Esophagus mucosa (tissue), 1 donor: Measurements from ENCODE around the gene RETSAT. TPM values are rescaled to one million over a fixed set of nuclear protein-coding genes. Genes with fewer than 3 reads are reported as not detected.

Source experiments
- ATAC-seq: fragments of 200-7000 bp; cut with Tn5 transposase; one replicate; pipeline ENCODE4 v1.9.1; 2020
- total RNA-seq: library from RNA; stranded (reverse); gene quantifications from one replicate; pipeline ENCODE4 v1.2.4, GENCODE V29; 2023
- donor health status: DM: yes; HTN: yes; CAD: no.

Gene RETSAT
- total RNA-seq, 1 donor from 2014 or later = 77.9 TPM

DNA sequence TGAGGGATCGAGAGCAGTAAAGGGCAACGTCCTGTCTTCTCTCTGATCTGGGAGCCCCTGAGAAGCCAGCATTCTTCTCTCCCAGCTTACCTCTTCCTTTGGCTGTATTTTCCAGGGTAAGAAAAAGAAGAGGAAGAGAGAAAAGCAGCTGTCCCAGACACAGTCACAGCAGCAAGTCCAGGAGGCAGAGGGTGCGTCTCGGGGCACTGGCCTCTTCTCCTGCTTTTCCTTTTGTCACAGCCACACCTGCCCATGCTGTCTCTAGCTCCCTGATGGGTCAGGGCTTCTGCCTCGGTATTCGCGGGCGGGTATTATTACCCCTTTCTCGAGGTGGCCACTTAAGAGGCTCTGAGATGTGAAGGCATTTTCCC is 46.8 kb downstream of the RETSAT start:
- no peak for ATAC-seq

DNA sequence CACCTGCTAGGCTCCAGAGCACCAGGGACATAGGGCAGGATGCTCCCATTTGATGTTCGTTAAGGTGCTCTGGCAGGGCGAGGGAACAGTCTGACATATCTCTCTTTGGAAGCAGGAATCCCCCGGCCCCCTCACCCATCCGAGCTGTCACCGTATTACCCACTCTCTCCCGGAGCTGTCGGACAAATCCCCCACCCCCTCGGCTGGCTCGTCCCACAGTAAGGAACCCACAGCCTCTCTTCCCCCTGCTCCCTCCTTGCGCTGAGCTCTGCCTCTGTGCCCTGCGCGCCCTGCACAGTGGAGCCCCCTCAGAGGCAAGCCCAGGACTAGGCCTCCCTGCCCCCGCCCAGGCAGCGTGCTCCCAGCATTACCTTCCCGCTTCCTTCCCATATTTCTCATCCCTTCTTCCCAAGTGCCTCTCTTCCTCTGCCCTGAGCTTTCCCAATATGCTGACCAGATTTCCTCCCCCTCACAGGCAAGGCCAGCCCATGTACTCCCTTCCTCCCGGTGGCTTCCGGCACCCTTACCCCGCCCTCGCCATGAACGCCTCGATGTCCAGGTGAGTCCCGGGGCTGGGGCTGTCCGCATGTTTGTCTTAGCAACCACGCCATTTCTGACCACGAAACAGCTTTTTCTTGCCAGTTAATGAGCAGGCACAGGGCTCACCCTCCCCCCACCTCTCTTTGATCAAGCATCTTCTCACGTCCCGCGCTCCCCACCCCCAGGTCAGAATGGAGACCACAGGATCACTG is 50.4 kb downstream of the RETSAT start:
- ATAC-seq = no peak

DNA sequence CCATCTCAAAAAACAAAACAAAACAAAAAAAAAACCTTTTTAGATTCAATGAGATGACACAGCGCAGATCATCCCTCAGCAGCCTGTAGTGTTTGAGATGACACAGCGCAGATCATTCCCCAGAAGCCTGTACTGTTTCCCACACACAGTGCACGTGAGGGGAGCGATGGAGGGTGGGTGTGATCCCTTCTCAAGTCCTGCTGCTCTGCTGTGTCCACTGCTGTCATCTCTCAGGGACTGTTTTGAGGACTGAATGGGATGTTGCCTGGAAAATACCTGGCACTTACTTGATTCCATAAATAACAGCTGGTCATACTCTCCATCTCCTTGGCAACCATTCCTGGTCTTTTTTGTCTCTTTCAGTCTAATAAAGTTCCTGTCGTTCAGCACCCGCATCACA is 52.2 kb downstream of the RETSAT start:
- ATAC-seq = no peak

Other genes starting within 250 kb of the RETSAT start
- 4.5 TPM for gene TCF7L1, start 221.1 kb downstream of the RETSAT start, total RNA-seq
- 31.0 TPM for gene TGOLN2, start 26.5 kb downstream of the RETSAT start, total RNA-seq
- gene ELMOD3, start 241 bp upstream of the RETSAT start, total RNA-seq = 8.1 TPM
- gene CAPG, start 55.8 kb upstream of the RETSAT start, total RNA-seq = 295 TPM
- gene SH2D6, start 64.2 kb upstream of the RETSAT start, total RNA-seq = 0.12 TPM
- 235 TPM for gene MAT2A, start 184.6 kb upstream of the RETSAT start, total RNA-seq
- 26.5 TPM for gene GGCX, start 207.0 kb upstream of the RETSAT start, total RNA-seq
- 264 TPM for gene VAMP8, start 223.1 kb upstream of the RETSAT start, total RNA-seq
- gene VAMP5, start 229.9 kb upstream of the RETSAT start, total RNA-seq = 24.2 TPM
- 95.2 TPM for gene RNF181, start 241.2 kb upstream of the RETSAT start, total RNA-seq
- 7.9 TPM for gene TMEM150A, start 248.2 kb upstream of the RETSAT start, total RNA-seq